Measurements from ENCODE around the gene B4GALT6. TPM values are rescaled to one million over a fixed set of nuclear protein-coding genes. Genes with fewer than 3 reads are reported as not detected.

The B4GALT6 gene
- total and polyA plus RNA-seq, 2 donors (not counting 1 experiment from before 2014, with no cell fraction given), result 1.7 TPM; not detected in 1

DNA sequence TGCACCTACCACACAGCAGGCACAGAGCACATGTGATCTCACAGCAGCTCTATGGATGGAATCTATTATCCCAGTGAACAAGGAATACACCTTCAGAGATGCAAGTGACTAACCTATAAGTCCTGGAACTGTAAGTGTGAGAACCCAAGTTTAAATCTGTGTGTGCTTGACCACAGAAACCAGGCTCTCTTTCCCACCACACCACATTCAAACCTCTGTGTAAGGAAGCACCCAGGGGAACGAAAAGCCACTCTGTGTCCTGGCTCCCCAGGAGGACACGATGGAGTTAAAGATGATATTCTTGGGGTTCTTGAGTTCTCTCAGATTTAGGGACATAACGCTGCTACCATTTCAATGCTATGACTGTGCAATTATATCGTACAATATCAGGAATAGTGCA lies 53.8 kb downstream of the B4GALT6 start:
- no peak overlapping the region for H3K27ac Mint-ChIP-seq
- 86% methylated on average over 3 of the region's 4 CpGs for WGBS (ENCODE audit: insufficient coverage)
- H3K4me3 Mint-ChIP-seq, result no peak overlapping the region
- TF ChIP-seq EZH2 (IDR thresholded peaks at IDR 0.05; ENCODE audit: borderline replicate concordance, insufficient read depth, low read depth, low read length, poor library complexity, severe bottlenecking) (no peak), CTCF (IDR thresholded peaks at IDR 0.05) (no peak)
- Histone ChIP-seq H3K27me3 (replicated peaks in 1 of 4; ENCODE audit: control extremely low read depth in 1 of 4, control insufficient read depth in 3 of 4, insufficient read depth in 4 of 4, low read length in 3 of 4) (no peaks in the 10 kb centered on the region), H4K20me1 (ENCODE audit: control insufficient read depth, insufficient read depth, low read length, poor library complexity, severe bottlenecking) (no peaks in the 10 kb centered on the region), H3K9ac (ENCODE audit: low read length) (no peak overlapping the region), H3K36me3 (replicated peaks in 1 of 2; ENCODE audit: control extremely low read depth in 1 of 2, control insufficient read depth in 1 of 2, extremely low read depth in 1 of 2, insufficient read depth in 2 of 2, low read length in 1 of 2) (no peaks in the 10 kb centered on the region), H3K4me1 (ENCODE audit: control insufficient read depth in 2 of 2, insufficient read depth in 2 of 2, low read length in 2 of 2) (peaks cover 5 to 10% of the 10 kb centered on the region in 2 donors), H3K27ac (ENCODE audit: low read length in 2 of 2) (no peak overlapping the region), H3K4me3 (ENCODE audit: control extremely low read depth in 1 of 5, extremely low read depth in 1 of 5, insufficient read depth in 1 of 5, low read depth in 2 of 5, low read length in 4 of 5) (no peak overlapping the region), H2AFZ (ENCODE audit: insufficient read depth, low read depth, low read length, poor library complexity, severe bottlenecking) (no peak overlapping the region), H3K9me3 (ENCODE audit: control extremely low read depth in 1 of 3, control insufficient read depth in 2 of 3, insufficient read depth in 1 of 3, low read length in 2 of 3) (no peaks in the 10 kb centered on the region), H3K79me2 (ENCODE audit: control insufficient read depth, insufficient read depth, low read length) (no peaks in the 10 kb centered on the region), H3K4me2 (replicated peaks; ENCODE audit: low read depth, low read length, poor library complexity, severe bottlenecking) (no peak overlapping the region)
- ChIA-PET POLR2A (no interaction called here), CTCF (no interaction called here)
- H3K9me3 Mint-ChIP-seq (ENCODE audit: insufficient read depth), result no peaks in the 10 kb centered on the region
- ATAC-seq (ENCODE audit: low read depth) (no peak), DNase-seq (no peak)
- peaks cover 12% of the 10 kb centered on the region for H3K4me1 Mint-ChIP-seq
- intact Hi-C loops (cut with micrococcal nuclease), result no loop called here
- H3K27me3 Mint-ChIP-seq, result peaks cover 4% of the 10 kb centered on the region

DNA sequence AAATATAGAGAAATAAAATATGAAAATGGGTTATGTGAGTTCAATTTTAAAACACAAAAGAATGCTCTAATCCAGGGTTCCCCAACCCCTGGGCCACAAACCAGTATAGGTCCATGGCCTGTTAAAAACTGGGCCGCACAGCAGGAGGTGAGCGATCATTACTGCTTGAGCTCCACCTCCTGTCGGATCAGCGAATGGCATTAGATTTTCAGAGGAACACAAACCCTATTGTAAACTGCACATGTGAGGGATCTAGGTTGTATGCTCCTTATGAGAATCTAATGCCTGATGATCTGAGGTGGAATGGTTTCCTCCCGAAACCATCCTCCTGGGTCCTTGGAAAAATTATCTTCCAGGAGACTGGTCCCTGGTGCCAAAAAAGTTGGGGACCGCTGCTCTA lies 58.0 kb downstream of the B4GALT6 start:
- ChIA-PET CTCF (no interaction called here), POLR2A (no interaction called here)
- DNase-seq (no peak), ATAC-seq (ENCODE audit: low read depth) (no peak)
- H3K27me3 Mint-ChIP-seq, result no peaks in the 10 kb centered on the region
- TF ChIP-seq EZH2 (IDR thresholded peaks at IDR 0.05; ENCODE audit: borderline replicate concordance, insufficient read depth, low read depth, low read length, poor library complexity, severe bottlenecking), result no peak
- Histone ChIP-seq H4K20me1 (ENCODE audit: control insufficient read depth, insufficient read depth, low read length, poor library complexity, severe bottlenecking) (no peaks in the 10 kb centered on the region), H3K27me3 (replicated peaks in 1 of 4; ENCODE audit: control extremely low read depth in 1 of 4, control insufficient read depth in 3 of 4, insufficient read depth in 4 of 4, low read length in 3 of 4) (no peaks in the 10 kb centered on the region), H3K79me2 (ENCODE audit: control insufficient read depth, insufficient read depth, low read length) (no peaks in the 10 kb centered on the region), H3K4me1 (ENCODE audit: control insufficient read depth in 2 of 2, insufficient read depth in 2 of 2, low read length in 2 of 2) (no peaks in the 10 kb centered on the region), H3K9me3 (ENCODE audit: control extremely low read depth in 1 of 3, control insufficient read depth in 2 of 3, insufficient read depth in 1 of 3, low read length in 2 of 3) (no peaks in the 10 kb centered on the region), H3K27ac (ENCODE audit: low read length in 2 of 2) (no peak overlapping the region), H3K4me2 (replicated peaks; ENCODE audit: low read depth, low read length, poor library complexity, severe bottlenecking) (no peak overlapping the region), H3K4me3 (ENCODE audit: control extremely low read depth in 1 of 5, extremely low read depth in 1 of 5, insufficient read depth in 1 of 5, low read depth in 2 of 5, low read length in 4 of 5) (no peak overlapping the region), H3K36me3 (replicated peaks in 1 of 2; ENCODE audit: control extremely low read depth in 1 of 2, control insufficient read depth in 1 of 2, extremely low read depth in 1 of 2, insufficient read depth in 2 of 2, low read length in 1 of 2) (no peaks in the 10 kb centered on the region), H2AFZ (ENCODE audit: insufficient read depth, low read depth, low read length, poor library complexity, severe bottlenecking) (no peak overlapping the region), H3K9ac (ENCODE audit: low read length) (no peak overlapping the region)
- H3K4me1 Mint-ChIP-seq, result peaks cover 2% of the 10 kb centered on the region
- H3K27ac Mint-ChIP-seq, result no peak overlapping the region
- 90% methylated on average over 3 of the region's 6 CpGs for WGBS (ENCODE audit: insufficient coverage)
- no peak overlapping the region for H3K4me3 Mint-ChIP-seq
- no peaks in the 10 kb centered on the region for H3K9me3 Mint-ChIP-seq (ENCODE audit: insufficient read depth)
- intact Hi-C loops (cut with micrococcal nuclease), result no loop called here
